Liver (tissue), 3 donors: ENCODE data around the gene SOX6.

Experiments
- ATF3 ChIP-seq: IDR thresholded peaks from 2 replicates; pipeline ENCODE4 v1.6.1; 2016; ENCODE audit warnings: antibody characterized with exemption
- CTCF ChIP-seq: fragments of 150-350 bp; IDR thresholded peaks from 2 replicates; pipeline ENCODE4 v1.5.1; 2017; ENCODE audit warnings: improper control_type of control experiment, low read depth, low read length; ENCODE audit not compliant: missing input control
- MAX ChIP-seq: IDR thresholded peaks from 2 replicates; pipeline ENCODE4 v1.6.1; 2016; ENCODE audit warnings: antibody characterized with exemption
- RAD21 ChIP-seq, 2 donors: IDR thresholded peaks; 2 replicates each; pipeline ENCODE4 v1.6.1; 2016; ENCODE audit warnings: antibody characterized with exemption in 2 of 2, mild to moderate bottlenecking in 2 of 2
- REST ChIP-seq: IDR thresholded peaks from 2 replicates; pipeline ENCODE4 v1.6.1; 2016; ENCODE audit warnings: antibody characterized with exemption, mild to moderate bottlenecking
- TAF1 ChIP-seq: conservative IDR thresholded peaks from 2 replicates; pipeline ENCODE4 v1.6.1; 2016; ENCODE audit warnings: antibody characterized with exemption, mild to moderate bottlenecking
- YY1 ChIP-seq: IDR thresholded peaks from 2 replicates; pipeline ENCODE4 v1.6.1; 2016; ENCODE audit warnings: antibody characterized with exemption, mild to moderate bottlenecking
- donor health status: healthy.
- donor health status: healthy.

GRCh38 chr11:16278273-16278672, 78.1 kb downstream of the SOX6 start:
- TF ChIP-seq TAF1 (no peak), YY1 (no peak), CTCF (no peak), MAX (no peak), REST (no peak), RAD21 (IDR thresholded peaks at IDR 0.05) (no peak), ATF3 (no peak)
